Renal cortical epithelial cell (primary cell): ENCODE data around the gene ZNF750. TPM values are rescaled to one million over a fixed set of nuclear protein-coding genes. Genes with fewer than 3 reads are reported as not detected.

Experiments
- DNase-seq: peaks from one replicate; pipeline ENCODE4 v3.0.0-alpha.2; 2011; ENCODE audit warnings: low read depth
- total RNA-seq: library from RNA; depleted of rRNA; stranded (reverse); fragments of >200 nt; gene quantifications from 2 replicates; pipeline ENCODE4 v1.2.3, GENCODE V29; 2014

Gene ZNF750
- total RNA-seq, 1 donor from 2014 or later = not detected

GRCh38 chr17:82872591-82873520, 33.0 kb upstream of the ZNF750 start:
- DNase-seq = no peak

- no peak for DNase-seq
Measured at GRCh38 chr17:82871776-82872561, 32.1 kb upstream of the ZNF750 start.

- no peak for DNase-seq
Measured at GRCh38 chr17:82871056-82871775, 31.4 kb upstream of the ZNF750 start.

- no peak for DNase-seq
Measured at GRCh38 chr17:82870541-82870940, 30.7 kb upstream of the ZNF750 start.

GRCh38 chr17:82870091-82870491, 30.3 kb upstream of the ZNF750 start:
- DNase-seq = no peak

- DNase-seq = no peak
Measured at GRCh38 chr17:82869536-82869935, 29.7 kb upstream of the ZNF750 start.

- no peak for DNase-seq
Measured at GRCh38 chr17:82868715-82869131, 28.9 kb upstream of the ZNF750 start.

- DNase-seq = no peak
Measured at GRCh38 chr17:82867763-82868325, 28.0 kb upstream of the ZNF750 start.

GRCh38 chr17:82866590-82867191, 26.9 kb upstream of the ZNF750 start:
- DNase-seq = no peak

- no peak for DNase-seq
Measured at GRCh38 chr17:82865774-82866395, 26.1 kb upstream of the ZNF750 start.

- no peak for DNase-seq
Measured at GRCh38 chr17:82865274-82865673, 25.5 kb upstream of the ZNF750 start.

GRCh38 chr17:82864713-82865248, 25.0 kb upstream of the ZNF750 start:
- no peak for DNase-seq

GRCh38 chr17:82863941-82864712, 24.3 kb upstream of the ZNF750 start:
- DNase-seq = peak; percentile 64

GRCh38 chr17:82863383-82863940, 23.6 kb upstream of the ZNF750 start:
- no peak for DNase-seq

- DNase-seq = no peak
Measured at GRCh38 chr17:82862737-82863382, 23.0 kb upstream of the ZNF750 start.

GRCh38 chr17:82862191-82862590, 22.4 kb upstream of the ZNF750 start:
- DNase-seq = no peak

GRCh38 chr17:82861393-82861775, 21.6 kb upstream of the ZNF750 start:
- DNase-seq = no peak

GRCh38 chr17:82860606-82861392, 21.0 kb upstream of the ZNF750 start:
- DNase-seq = no peak
